ENCODE measurements around the gene CFAP74.

CFAP74 gene

DNA sequence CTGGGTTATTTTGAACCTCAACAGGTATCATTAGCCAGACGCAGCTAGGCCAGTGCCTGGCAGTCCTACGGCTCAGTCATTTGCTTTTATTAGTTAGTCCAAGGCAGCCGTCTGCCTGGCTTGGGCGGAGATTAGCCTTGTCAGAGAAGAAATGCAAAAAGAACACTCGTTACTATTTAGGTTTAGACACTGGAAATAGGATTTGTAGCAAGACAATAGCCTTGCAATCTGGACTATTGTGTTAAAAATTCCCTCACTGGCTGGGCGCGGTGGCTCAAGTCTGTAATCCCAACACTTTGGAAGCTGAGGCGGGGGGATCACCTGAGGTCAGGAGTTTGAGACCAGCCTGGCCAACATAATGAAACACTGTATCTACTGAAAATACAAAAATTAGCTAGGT is 35.7 kb upstream of the CFAP74 start:
- DNase-seq (ENCODE audit: low spot score): no peak

DNA sequence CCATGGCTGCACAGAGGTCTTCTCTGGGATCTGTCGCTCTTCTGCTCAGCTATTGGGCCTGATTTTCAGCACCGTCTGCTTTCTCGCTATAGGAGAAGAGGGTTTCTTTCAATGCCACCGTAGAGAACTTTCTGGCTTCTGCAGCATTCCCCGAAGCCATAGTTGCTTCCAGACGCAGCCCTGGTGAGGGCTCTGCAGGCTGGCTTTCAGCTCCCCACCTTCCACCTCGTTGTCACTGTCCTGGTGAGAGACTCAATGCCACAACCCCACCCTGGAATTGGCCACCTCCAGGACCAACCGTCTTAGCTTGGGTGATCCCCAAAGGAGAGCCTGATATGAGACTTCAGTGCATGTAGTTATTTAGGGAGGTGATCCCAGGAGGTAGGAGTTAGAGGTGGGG is 34.6 kb upstream of the CFAP74 start:
- DNase-seq (ENCODE audit: low spot score): no peak

DNA sequence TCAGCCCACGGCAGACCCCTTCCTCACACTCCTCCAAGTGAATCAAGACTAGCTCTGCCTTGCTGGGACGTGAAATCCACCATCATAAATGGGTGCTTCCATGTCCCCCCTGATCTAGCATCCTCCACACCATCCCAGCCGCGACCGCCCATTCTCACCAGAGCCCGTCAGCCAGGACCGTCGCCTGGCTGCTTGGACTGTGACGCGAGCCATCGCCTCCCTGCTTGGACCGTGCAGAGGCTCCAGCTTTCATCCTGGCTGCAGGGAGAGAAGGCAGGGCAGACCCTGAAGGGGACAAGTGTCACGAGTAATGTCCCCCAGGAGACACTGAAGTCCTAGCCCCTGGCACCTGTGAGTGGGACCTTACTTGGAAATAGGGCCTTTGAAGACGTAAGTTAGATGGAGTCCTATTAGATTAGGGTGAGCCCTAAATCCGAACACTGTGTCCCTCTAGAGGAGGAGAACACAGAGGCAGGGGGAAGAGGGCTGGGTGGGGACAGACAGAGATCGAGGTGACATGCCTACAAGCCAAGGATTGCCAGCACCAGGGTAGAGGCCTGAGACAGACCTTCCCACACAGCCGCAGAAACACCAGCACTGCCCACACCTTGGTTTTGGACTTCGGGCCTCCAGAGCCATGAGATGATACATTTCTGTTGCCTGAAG is 33.9 kb upstream of the CFAP74 start:
- no peak for DNase-seq (ENCODE audit: low spot score)

DNA sequence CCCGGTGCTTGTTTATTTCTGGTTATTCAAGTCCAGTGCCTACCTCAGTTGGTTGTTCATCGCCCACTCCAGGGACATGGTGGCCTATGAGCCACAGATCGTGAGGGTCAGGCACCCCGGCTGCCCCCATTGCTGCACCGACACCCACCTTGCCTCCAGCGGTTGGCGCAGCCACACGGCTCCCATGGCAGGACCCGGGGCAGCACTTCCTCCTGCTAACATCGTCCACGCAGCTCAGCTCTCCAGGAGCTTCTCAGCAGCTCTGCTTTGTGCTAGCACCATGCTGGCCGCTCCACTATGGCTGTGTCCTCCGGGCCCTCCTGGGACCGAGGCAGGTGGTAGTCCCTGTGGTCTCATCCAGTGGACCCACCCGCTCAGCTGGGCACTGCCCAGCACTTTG is 32.7 kb upstream of the CFAP74 start:
- DNase-seq (ENCODE audit: low spot score): no peak

DNA sequence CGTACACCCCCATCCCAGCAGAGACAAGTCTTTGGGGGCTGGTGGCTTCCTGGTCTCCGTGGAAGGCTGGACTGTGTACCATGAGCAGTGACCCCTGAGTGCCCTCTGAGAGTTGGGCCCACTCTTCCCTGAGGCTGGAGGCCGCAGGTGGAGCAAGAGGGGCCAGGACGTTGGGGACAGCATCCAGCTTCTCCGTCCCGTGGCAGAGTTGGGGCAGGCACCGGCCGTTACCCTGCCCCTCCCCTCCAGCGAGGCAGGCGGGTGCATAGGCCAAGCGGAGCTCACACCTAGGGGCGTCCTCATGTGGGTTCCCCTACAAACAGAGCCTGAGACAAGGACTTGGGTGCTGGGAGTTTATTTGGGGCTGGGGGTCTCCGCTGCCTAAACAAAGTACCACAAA is 29.6 kb upstream of the CFAP74 start:
- DNase-seq (ENCODE audit: low spot score): no peak

DNA sequence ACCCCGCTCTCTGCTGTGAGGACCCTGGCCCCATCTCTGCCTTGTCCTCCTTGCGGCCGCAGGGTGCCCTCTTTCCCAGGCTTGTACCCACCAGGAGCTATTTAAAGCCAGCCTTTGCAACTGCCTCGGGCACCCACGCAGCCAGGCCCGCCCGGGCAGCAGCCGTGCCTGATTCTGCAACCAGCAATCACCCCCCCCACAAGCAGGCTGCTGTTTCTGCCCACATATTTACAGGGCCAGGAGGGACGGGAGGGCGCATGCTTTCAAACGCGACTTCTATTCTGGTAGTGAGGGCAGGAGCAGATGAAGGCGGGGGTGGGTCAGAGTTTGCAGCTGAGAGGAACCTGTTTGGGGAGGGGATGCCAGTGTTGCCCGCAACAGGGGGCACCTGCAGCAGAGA is 29.2 kb upstream of the CFAP74 start:
- no peak for DNase-seq (ENCODE audit: low spot score)

DNA sequence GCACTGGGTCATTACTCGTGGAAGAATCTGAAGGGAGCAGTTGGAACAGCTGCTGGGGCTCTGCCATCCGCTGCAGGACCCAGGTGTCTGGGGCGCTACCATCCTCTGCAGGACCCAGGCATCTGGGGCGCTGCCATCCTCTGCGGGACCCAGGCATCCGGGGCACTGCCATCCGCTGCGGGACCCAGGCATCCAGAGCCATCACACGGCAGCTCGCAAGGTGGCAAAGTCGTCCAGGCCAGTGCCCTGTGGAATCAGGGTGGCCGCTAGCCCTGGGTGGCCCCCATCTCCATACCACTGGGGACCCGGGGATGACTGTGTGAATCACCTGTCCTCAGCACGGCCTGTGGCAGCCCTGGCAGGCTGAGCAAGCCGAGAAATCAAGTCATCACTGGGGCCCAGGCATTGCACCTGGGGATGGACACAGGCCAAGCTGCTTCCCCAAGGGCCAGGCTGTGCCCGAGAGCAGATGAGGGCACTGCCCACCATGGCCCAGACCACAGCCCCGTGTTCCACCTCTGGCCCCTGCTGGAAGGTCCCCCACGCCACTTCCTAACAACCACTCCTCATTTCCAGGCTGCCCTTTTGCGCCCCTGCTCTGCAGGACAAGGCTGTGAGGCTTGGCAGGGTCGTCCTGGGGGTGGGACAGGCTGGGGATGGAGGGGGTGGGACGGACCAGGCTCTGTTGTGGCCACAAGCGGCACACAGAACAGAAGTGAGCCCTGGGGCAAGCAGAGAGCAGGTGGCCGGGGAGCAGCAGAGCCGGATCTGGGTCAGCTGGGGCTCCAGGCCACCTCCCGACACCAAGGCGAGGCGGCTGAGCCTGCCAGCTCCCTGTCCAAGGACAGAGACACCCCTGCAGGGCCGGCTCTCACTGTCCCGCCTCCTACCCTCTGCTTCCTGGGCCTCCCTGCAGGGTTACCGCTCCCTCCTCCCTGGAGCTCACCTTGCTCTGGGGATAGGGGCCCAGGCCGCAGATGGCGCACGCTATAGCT is 28.3 kb upstream of the CFAP74 start:
- no peak for DNase-seq (ENCODE audit: low spot score)

DNA sequence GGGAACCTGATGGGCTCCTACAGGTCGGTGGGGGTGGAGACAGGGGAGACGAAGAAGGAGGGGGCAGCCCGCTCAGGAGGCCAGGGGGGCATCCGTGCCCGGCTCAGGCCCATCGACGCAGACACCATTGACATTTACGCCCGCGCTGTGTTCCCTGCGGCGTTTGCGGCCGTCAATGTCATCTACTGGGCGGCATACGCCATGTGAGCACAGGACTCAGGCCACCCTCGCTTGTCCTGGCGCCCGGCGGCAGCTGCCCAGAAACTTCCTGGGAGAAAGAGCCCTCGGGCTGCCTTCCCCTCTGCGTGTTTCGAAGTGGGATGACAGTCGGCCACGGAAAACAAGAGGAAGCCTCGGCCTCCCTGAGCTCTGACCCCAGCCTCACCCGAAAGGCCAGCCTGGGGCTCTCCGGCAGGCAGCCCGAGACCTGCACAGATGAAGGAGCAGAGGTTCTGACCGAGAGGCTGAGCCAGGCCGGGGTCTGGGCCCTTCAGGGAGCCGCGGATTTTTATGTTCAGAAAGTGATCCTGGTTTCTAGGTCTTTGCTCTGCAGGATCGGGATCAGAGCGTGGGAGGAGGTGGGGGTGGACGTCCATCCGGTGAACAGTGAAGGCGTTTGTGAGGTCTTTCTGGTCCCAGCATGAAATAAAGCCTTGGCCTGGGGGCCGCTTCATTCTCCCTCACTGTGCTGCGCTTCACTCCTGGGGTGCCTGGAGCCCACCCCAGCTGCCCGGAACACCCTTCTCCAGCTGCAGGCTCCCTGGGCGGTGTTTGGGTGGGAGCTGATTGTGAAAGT is 26.7 kb upstream of the CFAP74 start:
- no peak for DNase-seq (ENCODE audit: low spot score)

DNA sequence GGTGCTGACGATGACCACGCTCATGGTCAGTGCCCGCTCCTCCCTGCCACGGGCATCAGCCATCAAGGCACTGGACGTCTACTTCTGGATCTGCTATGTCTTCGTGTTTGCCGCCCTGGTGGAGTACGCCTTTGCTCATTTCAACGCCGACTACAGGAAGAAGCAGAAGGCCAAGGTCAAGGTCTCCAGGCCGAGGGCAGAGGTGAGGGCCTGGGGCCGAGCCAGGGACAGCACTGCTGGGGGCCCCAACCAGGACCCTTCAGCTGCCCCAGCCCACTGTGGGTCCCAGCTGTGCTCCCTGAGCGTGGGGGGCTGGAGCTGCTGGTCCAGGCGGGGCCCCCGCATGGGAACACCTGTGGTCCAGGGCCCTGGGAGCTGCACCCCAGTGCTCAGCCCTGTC is 26.0 kb upstream of the CFAP74 start:
- no peak for DNase-seq (ENCODE audit: low spot score)

DNA sequence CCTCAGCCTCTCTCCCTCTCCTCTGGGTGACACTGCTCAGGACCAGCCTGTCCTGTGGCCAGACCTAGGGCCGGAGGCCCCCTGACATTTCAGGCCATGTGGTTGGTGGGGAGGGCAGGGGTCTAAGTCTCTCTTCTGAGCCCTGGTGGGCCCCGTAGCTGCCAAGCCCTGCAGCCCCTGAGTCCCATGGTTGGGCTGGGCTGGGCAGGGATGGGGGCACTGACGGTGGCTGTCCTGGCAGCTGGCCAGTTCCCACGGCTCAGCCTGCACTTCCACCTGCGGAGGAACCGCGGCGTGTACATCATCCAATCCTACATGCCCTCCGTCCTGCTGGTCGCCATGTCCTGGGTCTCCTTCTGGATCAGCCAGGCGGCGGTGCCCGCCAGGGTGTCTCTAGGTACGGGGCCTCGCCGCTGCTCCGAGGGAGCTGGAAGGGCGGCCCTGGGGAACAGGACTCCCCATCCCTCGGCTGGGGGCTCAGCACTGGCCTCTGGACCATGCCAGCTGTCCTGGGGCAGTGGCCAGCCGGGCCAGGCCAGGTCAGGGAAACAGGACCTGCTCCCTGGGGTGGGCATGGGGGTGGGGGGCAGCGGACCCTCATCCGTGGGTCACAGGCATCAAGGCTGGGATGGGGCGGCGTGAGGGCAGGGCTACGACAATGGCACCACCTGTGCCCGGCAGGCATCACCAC is 25.4 kb upstream of the CFAP74 start:
- no peak for DNase-seq (ENCODE audit: low spot score)

DNA sequence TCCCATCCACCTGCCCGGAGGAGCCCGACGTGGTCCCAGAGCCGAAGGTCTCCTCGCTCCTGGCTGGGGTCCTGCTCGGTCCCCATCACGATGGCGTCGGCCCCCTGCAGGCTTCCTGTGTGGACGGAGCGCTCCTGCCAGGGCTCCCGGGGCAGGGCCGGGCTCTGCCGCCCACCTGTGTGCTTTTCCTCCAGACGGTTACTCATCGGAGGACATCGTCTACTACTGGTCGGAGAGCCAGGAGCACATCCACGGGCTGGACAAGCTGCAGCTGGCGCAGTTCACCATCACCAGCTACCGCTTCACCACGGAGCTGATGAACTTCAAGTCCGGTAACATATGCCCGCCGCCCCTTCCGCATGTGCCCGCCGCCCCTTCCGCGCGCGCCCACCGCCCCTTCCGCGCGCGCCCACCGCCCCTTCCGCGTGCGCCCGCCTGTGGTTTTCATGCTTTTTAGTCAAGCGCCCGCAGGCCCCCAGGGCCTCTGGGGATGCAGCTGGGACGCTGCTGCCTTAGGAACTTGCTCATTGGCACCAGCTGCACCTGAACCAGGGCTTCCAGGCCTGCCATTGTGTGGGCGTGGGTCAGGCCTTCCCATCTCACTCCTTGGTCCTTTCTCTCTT is 24.5 kb upstream of the CFAP74 start:
- DNase-seq (ENCODE audit: low spot score): no peak

DNA sequence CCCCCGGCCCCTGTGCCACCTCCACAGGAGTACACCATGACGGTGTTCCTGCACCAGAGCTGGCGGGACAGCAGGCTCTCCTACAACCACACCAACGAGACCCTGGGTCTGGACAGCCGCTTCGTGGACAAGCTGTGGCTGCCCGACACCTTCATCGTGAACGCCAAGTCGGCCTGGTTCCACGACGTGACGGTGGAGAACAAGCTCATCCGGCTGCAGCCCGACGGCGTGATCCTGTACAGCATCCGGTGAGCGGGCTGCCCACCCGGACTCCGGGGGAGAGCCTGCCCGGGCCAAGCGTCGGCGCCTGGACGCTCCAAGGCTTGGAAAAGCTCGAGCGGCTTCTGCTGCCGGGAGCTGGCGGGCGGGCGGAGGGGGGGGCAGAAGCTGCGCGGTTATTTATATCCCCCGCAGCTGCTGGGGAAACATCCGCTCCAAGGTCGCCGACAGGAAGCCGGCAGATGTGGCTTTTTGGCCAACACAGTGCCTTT is 21.9 kb upstream of the CFAP74 start:
- no peak for DNase-seq (ENCODE audit: low spot score)

DNA sequence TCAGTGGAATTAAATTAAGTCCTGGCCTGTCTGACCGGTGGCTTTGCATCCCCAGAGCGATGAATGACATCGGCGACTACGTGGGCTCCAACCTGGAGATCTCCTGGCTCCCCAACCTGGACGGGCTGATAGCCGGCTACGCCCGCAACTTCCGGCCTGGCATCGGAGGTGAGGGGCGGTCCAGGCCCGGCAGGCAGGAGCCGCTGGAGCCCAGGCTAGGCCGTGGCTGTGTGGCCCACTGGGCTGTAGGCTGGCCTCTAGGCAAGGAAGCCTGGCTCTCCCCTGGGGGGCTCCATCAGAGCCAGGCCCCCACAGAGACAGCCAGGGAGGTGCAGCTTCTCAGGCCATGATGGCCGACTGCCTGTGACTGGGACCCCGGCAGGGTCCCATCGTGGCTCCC is 21.3 kb upstream of the CFAP74 start:
- no peak for DNase-seq (ENCODE audit: low spot score)

DNA sequence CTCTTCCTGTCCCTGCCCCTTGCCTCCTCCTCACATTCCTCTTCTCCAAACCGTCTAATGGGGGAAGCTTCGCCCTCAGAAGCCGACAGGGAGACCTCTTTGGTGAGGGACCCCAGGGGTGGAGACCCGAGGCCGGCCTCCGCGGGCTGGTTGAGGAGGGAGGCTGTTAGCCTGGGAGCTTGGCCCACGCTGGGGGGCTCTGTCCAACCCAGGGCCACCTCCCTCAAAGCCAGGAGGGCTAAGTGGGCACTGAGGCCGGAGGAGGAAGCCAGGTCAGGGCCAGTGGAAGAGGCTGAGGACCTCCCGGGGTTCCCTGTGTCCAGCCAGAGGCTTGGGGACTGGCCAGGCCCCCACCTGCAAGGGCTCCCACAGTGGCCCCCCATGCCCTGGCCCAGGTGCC is 20.9 kb upstream of the CFAP74 start:
- no peak for DNase-seq (ENCODE audit: low spot score)

DNA sequence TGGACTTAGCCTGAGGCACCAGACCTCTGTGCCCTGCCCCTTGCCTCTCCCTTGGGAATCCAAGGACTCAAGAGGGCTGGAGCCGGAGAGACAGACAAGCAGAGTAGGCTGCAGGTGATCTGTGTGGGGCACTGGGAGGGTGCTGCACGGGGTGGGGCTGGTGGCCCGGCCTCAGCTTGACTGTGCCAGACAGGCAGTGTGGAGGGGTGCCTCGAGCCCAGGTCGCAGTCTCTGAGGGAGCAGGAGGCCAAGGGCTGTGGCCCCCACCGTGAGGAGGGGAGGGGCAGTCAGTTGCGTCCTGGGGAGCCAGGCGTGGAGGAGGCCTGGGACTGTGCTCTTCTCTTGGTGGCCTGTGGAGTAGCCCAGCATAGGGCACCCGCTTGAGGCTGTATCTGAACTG is 19.6 kb upstream of the CFAP74 start:
- no peak for DNase-seq (ENCODE audit: low spot score)

DNA sequence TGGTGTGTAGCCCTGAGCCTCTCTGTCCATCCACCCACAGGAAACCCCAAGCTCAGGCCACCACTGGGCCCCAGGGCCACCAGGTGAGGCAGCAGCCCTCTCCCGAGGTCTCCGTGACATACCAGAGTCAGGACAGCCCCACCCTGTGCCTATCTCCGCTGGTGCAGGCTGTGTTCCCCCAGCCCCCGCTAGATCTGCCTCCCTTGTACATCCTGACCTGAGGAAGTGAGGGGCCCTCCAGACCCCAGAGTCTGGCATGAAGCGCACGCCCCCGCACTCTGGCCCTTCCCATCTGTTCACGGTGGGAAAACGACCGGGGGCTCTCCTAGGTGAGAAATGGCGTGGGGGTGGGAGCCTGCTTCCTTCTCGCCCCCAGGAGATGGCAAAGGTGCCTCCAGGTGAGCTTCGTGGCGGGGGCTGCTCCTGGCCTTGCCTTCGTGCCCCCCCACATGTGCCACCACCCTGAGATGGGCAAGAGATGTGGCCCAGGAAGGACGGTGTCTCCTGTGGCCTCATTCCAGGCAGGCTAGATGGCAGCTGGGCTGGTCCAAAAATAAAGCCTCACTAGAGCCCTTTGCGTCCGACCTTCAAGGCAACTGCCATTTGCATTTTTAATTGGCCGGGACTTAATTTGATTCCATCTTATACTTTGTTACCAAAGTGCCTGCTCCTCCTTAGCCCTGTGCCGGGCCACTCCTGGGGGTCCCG is 18.6 kb upstream of the CFAP74 start:
- DNase-seq (ENCODE audit: low spot score): no peak

DNA sequence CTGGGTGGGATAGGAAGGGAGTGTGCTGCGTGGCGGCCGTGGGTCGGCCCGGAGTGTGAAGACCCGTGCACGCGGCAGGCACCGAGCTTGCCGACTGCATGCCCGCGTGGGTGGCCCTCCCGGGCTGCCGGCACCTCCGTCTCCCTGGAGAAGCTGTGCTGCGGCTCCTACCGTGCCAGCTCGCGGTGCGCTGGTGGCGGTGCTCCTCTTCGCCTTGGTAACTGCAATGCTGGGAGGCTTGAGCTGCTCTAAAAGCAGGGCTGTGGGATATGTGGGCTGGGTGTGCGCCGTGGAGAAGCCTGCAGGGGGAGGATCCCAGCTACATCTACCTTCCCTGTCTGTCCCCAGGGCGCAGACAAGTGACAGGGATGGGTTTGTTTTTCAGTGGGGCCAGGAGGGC is 18.0 kb upstream of the CFAP74 start:
- DNase-seq (ENCODE audit: low spot score): no peak

DNA sequence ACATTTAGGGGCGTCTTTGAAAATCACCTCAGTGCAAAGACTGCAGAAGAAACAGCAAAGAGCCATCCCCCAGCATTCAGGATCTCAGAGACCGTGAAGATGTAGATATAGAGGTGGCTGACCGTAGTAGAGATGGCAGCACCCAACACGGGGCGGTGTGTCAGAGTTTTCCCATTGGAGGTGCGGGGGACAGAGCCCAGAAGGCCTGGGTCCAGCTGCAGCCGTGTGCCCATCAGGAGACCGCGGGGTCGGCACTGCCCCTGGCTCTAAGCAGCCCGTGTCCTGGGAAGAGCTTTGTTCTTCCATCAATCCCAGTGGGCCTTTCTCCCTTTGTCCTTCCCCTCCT is 16.7 kb upstream of the CFAP74 start:
- DNase-seq (ENCODE audit: low spot score): no peak

DNA sequence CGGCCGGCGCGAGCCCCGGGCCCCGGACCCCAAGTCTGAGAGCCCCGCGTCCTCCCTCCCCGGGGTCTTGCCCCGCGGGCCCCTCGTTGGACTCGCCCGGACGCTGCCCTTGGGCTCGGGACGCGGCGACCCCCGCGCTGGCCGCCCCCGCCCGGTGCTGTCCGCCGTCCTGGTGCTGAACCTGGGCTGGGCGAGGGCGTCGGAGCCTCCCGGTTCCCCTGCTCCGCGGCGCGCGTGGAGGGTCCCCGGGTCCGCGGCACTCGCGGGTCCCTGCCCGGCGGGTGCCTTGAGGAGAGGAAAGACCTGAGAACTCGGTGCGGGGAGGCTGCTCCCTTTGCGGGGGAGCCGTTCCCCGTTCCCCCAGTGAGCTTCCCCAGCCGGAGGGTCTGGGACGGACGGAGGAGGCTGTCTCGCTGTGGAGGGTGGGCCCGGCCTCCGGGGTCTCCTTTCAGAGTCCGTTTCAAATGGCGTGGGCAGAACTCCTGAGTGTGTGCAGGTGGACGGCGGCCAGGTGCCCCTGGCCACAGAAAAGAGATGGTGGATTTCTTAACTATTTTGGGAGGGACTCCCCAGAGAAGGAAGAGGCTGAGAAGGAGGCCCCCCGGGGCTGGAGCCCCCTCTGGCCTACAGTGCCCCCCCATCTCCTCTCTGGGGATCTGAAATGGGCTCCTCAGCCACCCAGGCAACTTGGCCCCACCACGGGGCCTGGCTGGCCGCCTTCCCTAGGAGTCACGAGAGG is 16.2 kb upstream of the CFAP74 start:
- DNase-seq (ENCODE audit: low spot score): no peak

DNA sequence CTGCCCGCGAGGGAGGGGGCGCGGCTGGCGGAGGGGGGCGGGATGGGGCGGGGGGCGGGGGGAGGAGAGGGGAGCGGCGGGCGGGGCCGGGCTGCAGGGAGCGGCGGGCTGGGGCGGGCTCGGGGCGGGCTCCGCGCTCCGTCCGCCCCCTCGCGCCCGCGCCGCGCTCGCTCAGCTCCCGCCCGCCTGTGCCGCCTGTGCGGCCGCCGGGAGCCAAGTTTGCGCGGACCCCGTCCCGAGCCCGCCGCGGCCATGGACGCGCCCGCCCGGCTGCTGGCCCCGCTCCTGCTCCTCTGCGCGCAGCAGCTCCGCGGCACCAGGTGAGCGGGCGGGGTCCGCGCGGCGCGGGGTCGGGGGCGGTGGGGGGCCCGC is 15.6 kb upstream of the CFAP74 start, which contains the start of gene GABRD:
Gene GABRD (plus strand): TSS at position 174 of the 372 bp plus-strand sequence. CDS start 79 bp downstream, at position 253.
- DNase-seq (ENCODE audit: low spot score): peak; percentile 36
